GM18858 (cell line): ENCODE results near the gene TENT4B.
A peak's percentile ranks its signal among the peaks of the same experiment; 100 is the strongest.

Source experiments
- ATAC-seq: cut with Tn5 transposase; IDR thresholded peaks from one replicate; pipeline ENCODE4 v1.9.1; 2021; ENCODE audit not compliant: unreplicated experiment

Gene TENT4B

GRCh38 chr16:50252874-50253513 lies 99.9 kb downstream of the TENT4B start:
- ATAC-seq, result no peak

- ATAC-seq, result no peak
Measured at GRCh38 chr16:50253514-50253910, 100.4 kb downstream of the TENT4B start.

GRCh38 chr16:50254072-50254471 lies 101.0 kb downstream of the TENT4B start:
- ATAC-seq, result no peak

GRCh38 chr16:50255538-50255937 lies 102.4 kb downstream of the TENT4B start:
- no peak for ATAC-seq

- ATAC-seq, result no peak
Measured at GRCh38 chr16:50256604-50257003, 103.5 kb downstream of the TENT4B start.

- ATAC-seq, result no peak
Measured at GRCh38 chr16:50257876-50258275, 104.8 kb downstream of the TENT4B start.

- ATAC-seq, result no peak
Measured at GRCh38 chr16:50259334-50260205, 106.5 kb downstream of the TENT4B start.

- ATAC-seq, result no peak
Measured at GRCh38 chr16:50260206-50261159, 107.4 kb downstream of the TENT4B start.

- no peak for ATAC-seq
Measured at GRCh38 chr16:50261160-50261706, 108.1 kb downstream of the TENT4B start.

GRCh38 chr16:50261707-50262235 lies 108.7 kb downstream of the TENT4B start:
- ATAC-seq, result no peak

- no peak for ATAC-seq
Measured at GRCh38 chr16:50263060-50263909, 110.2 kb downstream of the TENT4B start.

GRCh38 chr16:50263940-50264929 lies 111.1 kb downstream of the TENT4B start:
- ATAC-seq, result peak; percentile 37

GRCh38 chr16:50265260-50265659 lies 112.2 kb downstream of the TENT4B start:
- ATAC-seq, result no peak

GRCh38 chr16:50265716-50266336 lies 112.7 kb downstream of the TENT4B start:
- no peak for ATAC-seq

- ATAC-seq, result peak; percentile 63
Measured at GRCh38 chr16:50266337-50267091, 113.4 kb downstream of the TENT4B start, which contains the start of gene ADCY7. TSS of gene ADCY7 (plus strand) at chr16:50266551. CDS start at chr16:50288180, 21,629 bp downstream.

GRCh38 chr16:50267151-50267631 lies 114.1 kb downstream of the TENT4B start:
- ATAC-seq, result no peak

GRCh38 chr16:50267651-50268050 lies 114.5 kb downstream of the TENT4B start:
- no peak for ATAC-seq
